ENCODE measurements around the gene NPR1.

NPR1 gene

GRCh38 chr1:153685544-153686340 lies 7.3 kb downstream of the NPR1 start:
- peak; percentile 9 for DNase-seq (ENCODE audit: low spot score)
- no peak for TF ChIP-seq CTCF (IDR thresholded peaks at IDR 0.05; ENCODE audit: borderline replicate concordance, control extremely low read depth, extremely low read depth, insufficient read depth, missing control alignments)
- in situ Hi-C loops (cut with MboI; ENCODE audit: low sequenced_read_pairs, unreplicated experiment), result no loop called here

- peak; percentile 26 for DNase-seq (ENCODE audit: low spot score)
- in situ Hi-C loops (cut with MboI; ENCODE audit: low sequenced_read_pairs, unreplicated experiment), result no loop called here
- TF ChIP-seq CTCF (IDR thresholded peaks at IDR 0.05; ENCODE audit: borderline replicate concordance, control extremely low read depth, extremely low read depth, insufficient read depth, missing control alignments), result no peak
Observed at GRCh38 chr1:153687346-153688125, 9.0 kb downstream of the NPR1 start.

GRCh38 chr1:153688276-153688675 lies 9.8 kb downstream of the NPR1 start:
- peak; percentile 20 for DNase-seq (ENCODE audit: low spot score)
- no peak for TF ChIP-seq CTCF (IDR thresholded peaks at IDR 0.05; ENCODE audit: borderline replicate concordance, control extremely low read depth, extremely low read depth, insufficient read depth, missing control alignments)
- in situ Hi-C loops (cut with MboI; ENCODE audit: low sequenced_read_pairs, unreplicated experiment), result no loop called here

GRCh38 chr1:153688736-153689328 lies 10.3 kb downstream of the NPR1 start:
- TF ChIP-seq CTCF (IDR thresholded peaks at IDR 0.05; ENCODE audit: borderline replicate concordance, control extremely low read depth, extremely low read depth, insufficient read depth, missing control alignments), result no peak
- in situ Hi-C loops (cut with MboI; ENCODE audit: low sequenced_read_pairs, unreplicated experiment), result no loop called here
- no peak for DNase-seq (ENCODE audit: low spot score)

GRCh38 chr1:153693466-153693865 lies 15.0 kb downstream of the NPR1 start:
- TF ChIP-seq CTCF (IDR thresholded peaks at IDR 0.05; ENCODE audit: borderline replicate concordance, control extremely low read depth, extremely low read depth, insufficient read depth, missing control alignments), result no peak
- in situ Hi-C loops (cut with MboI; ENCODE audit: low sequenced_read_pairs, unreplicated experiment), result no loop called here
- no peak for DNase-seq (ENCODE audit: low spot score)

- DNase-seq (ENCODE audit: low spot score), result no peak
- no peak for TF ChIP-seq CTCF (IDR thresholded peaks at IDR 0.05; ENCODE audit: borderline replicate concordance, control extremely low read depth, extremely low read depth, insufficient read depth, missing control alignments)
- in situ Hi-C loops (cut with MboI; ENCODE audit: low sequenced_read_pairs, unreplicated experiment), result no loop called here
Observed at GRCh38 chr1:153696741-153697140, 18.3 kb downstream of the NPR1 start.
